CD4-positive, alpha-beta T cell treated with Interleukin-1 beta for 1 hour (primary cell): ENCODE data around the gene TBC1D3G.
"Not testable (repeated sequence)": the region's sequence is repeated elsewhere in the genome, so short reads cannot be mapped to it uniquely, and the experiment has no call there.

Experiments
- DNase-seq, 2 donors: peaks; one replicate each; pipeline ENCODE4 v3.0.0-alpha.2; 2020 to 2022

Gene TBC1D3G

GRCh38 chr17:36323584-36323983, at the start of gene TBC1D3G:
TSS of gene TBC1D3G (plus strand) at chr17:36323884. CDS start at chr17:36325412, 1,528 bp downstream.
- DNase-seq, result not testable (repeated sequence)

GRCh38 chr17:36283256-36283655, 40.4 kb upstream of the TBC1D3G start:
- not testable (repeated sequence) for DNase-seq

- DNase-seq, result not testable (repeated sequence)
These were observed 39.5 kb upstream of the TBC1D3G start for GRCh38 chr17:36284219-36284618.

- not testable (repeated sequence) for DNase-seq
These were observed 33.6 kb upstream of the TBC1D3G start for GRCh38 chr17:36289965-36290612.

GRCh38 chr17:36295161-36295560, 28.5 kb upstream of the TBC1D3G start:
- DNase-seq, result not testable (repeated sequence)

GRCh38 chr17:36315736-36316135, 7.9 kb upstream of the TBC1D3G start:
- not testable (repeated sequence) for DNase-seq

GRCh38 chr17:36362496-36362895, 38.8 kb downstream of the TBC1D3G start:
- DNase-seq, result not testable (repeated sequence)

- DNase-seq, result not testable (repeated sequence)
These were observed 52.3 kb downstream of the TBC1D3G start for GRCh38 chr17:36375938-36376337.
